NCI-H1105 (cell line): ENCODE results near the gene SLC66A2.
"Not testable (repeated sequence)": the region's sequence is repeated elsewhere in the genome, so short reads cannot be mapped to it uniquely, and the experiment has no call there.

Source experiments
- DNase-seq: peaks from one replicate; lab custom pipeline; 2025; lab: John Stamatoyannopoulos, UW

Gene SLC66A2

DNA sequence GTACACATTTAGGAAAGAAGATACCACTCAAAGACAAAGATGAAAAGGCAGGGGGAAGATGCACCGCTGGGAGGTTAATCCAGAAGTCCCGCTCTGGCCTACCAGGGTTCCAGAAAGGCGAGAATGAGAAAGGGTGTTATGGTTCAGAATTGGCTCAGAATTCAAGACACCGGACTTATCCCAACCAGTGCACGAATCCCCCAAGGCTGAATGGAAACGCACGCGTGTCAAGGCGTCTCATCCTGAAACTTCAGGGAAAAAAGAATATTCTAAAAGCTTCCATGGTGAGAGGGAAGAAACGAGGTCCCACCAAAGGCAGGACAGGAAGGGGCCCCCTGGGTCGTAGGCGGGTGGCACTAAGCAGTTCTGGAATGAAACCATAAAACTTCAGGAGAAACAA, 71.9 kb downstream of the SLC66A2 start:
- DNase-seq, result no peak

GRCh38 chr18:79878741-79879378, 72.6 kb downstream of the SLC66A2 start:
- DNase-seq, result no peak

DNA sequence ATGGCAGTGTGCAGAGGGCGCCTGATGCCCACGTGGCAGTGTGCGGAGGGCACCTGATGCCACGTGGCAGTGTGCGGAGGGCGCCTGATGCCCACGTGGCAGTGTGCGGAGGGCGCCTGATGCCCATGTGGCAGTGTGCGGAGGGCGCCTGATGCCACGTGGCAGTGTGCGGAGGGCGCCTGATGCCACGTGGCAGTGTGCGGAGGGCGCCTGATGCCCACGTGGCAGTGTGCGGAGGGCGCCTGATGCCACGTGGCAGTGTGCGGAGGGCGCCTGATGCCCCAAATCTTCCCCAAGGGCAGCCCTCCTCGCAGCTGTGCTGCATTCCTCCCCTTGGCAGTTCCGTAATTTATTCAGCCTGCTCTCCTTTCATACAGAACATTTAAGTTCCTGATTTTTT, 73.2 kb downstream of the SLC66A2 start:
- not testable (repeated sequence) for DNase-seq

- DNase-seq, result no peak
Measured at GRCh38 chr18:79877163-79878091, 74.0 kb downstream of the SLC66A2 start.

DNA sequence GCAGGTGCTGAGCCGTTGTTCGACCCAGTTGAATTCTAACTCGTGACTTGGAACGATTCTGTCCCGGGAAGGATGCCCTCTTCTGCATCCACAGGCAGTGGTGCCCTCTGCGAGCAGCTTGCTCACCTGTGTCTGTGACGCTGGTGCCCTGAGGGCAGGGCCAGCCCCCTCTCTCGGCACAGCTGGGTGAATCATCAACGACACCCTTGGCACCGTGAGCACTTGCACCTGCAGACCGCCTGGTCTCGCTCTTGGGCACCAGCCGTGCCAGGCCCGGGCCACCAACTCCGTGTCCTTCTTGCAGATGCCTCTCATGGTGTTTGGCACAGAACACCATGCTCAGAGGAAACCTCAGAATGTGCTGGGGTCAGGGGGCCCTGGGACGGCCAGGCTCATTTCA, 75.0 kb downstream of the SLC66A2 start:
- DNase-seq, result no peak

DNA sequence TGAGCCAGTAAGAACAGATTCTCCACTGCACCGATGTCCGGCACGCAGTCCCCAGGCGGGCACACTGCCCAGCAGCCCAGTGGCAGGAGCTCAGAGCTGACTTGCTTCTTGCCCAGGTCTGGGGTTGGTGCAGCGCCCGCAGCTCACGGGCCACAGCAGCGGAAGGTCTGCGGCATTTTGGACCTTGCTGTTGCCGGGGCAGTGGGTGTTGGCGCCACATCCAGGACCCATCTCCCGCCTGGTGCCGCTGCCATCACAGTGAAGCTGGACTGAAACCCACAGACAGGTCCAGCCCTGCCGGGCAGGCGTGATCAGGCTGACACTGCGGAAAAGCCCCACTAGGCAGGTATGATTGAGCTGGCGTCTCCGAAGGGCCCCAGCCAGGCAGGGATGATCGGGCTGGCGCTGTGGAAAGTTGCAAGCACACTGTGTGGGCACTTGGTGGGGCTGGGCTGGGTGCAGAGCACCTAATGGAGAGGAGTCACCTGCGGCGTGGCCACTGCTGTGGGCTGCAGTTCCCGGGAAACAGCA, 75.5 kb downstream of the SLC66A2 start:
- DNase-seq, result no peak

DNA sequence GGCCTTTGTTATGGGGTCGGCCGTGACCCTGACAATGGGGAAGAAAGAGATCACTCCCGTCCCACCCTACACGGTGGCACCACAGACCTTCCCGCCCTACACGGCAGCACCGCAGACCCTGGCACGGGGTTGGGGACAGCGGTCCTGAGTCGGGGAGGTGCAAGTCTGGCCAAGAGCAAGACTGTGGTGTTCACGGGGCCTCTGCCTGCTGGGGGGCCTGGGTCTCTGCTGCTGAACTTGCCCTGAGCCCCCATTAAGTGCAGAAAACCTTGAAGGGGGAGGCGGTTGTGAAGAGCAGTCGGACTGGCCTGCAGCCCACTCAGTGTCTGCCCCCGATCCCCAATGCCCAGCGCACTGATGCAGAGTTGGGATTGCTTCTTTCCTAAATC, 75.9 kb downstream of the SLC66A2 start:
- DNase-seq, result no peak

- DNase-seq, result no peak
Measured at GRCh38 chr18:79874553-79875530, 76.6 kb downstream of the SLC66A2 start.

DNA sequence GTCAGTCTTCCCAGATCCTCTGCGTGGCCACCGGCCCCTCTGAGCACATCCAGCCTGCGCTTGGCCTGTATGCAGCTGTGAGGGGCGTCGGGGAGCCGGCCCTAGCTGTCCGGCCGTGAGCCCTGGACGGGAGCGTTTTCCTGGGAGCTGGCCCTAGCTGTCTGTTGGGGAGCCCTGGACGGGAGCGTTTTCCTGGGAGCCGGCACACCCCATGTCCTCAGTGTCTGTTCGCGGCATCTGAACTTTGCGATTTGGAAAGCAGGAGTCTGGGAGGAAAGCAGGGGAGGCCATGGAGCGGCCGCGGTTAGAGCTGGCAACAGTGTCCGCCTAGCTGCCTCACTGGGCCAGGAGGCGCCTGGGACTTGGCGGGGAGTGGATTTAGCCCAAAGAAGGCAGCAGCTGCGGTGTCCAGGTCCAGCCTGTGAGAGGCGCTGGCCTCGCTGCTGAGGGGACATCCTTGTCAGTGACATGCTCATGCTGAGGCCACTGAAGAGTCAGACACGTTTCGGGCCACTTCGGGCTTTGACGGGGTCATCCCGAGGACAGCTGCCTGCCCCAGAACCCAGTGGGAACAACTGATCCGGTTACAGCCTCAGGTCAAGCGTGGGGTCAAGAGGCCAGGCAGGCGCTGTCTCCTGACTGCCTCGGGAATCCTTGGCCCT, 77.9 kb downstream of the SLC66A2 start:
- DNase-seq, result no peak

DNA sequence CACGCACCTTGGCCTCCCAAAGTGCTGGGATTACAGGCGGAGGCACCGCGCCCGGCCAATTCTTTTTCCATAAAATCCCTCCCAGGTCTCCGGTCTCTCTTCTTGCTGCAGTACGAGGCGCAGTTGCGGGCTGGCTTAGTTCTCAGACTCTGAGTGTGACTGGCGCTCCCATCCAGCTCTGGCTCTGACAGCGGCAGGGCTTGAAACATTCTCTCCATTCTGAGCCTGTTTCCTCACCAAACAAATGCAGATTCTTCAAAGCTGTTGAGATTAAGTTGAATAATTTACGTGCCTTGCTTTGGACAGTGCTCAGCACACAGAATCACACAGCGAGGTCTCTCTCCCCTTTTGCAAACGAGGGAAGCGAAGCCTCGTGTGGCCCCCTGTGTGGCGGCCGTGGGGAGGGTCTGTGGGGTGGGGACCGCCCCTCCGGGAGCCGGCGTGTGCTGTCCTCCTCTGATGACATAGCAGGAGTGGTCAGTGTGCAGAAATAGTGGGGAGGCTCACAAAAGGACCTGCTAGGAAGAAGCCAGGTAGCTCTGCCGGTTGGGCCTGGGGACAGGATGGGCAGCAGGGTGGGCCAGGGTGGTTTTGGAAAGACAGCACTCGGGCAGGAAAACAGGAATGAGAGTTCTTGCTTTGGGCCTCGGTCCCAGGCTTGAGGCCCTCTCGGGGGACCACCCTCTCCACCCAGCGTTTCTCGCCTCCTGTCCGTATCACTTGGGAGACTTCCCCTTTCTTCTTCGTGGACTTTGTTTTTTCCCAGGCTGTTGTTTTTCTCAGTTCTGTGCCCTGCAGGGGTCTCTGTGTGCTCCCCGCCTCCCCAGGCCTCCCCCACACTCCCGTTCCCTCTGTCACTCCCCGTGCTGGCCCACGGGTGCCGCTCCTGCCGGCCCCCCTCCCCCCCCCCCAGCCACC, 78.7 kb downstream of the SLC66A2 start:
- no peak for DNase-seq

DNA sequence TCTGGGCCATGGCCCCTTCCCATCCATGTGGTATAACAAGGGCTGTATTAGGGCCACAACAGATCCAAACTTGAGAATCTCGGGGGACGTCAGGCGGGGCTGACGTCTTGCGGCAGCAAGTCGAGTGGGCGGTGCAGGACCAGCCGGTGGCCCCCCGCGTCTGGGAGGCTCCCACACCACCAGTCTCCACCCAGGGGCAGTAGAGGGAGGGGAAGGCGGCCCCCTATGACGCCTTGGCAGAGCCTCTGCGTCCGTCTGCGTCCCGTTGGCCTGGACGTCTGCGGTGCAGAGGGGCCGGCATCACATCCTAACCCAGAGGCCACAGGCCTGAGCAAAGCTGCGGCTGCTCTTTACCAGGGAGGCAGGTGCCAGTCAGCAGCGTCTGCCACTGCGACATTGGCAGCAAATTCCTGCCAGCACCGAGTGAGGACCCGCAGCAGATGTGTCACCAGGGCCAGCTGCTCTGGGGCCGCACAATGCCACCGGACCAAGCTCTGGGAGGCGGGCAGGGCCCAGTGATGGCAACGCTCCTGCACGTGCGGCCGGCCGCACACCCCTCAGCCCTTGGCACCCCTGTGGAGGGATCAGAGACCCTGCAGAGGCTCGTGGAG, 79.9 kb downstream of the SLC66A2 start:
- no peak for DNase-seq

- no peak for DNase-seq
Measured at GRCh38 chr18:79871026-79871390, 80.4 kb downstream of the SLC66A2 start.

DNA sequence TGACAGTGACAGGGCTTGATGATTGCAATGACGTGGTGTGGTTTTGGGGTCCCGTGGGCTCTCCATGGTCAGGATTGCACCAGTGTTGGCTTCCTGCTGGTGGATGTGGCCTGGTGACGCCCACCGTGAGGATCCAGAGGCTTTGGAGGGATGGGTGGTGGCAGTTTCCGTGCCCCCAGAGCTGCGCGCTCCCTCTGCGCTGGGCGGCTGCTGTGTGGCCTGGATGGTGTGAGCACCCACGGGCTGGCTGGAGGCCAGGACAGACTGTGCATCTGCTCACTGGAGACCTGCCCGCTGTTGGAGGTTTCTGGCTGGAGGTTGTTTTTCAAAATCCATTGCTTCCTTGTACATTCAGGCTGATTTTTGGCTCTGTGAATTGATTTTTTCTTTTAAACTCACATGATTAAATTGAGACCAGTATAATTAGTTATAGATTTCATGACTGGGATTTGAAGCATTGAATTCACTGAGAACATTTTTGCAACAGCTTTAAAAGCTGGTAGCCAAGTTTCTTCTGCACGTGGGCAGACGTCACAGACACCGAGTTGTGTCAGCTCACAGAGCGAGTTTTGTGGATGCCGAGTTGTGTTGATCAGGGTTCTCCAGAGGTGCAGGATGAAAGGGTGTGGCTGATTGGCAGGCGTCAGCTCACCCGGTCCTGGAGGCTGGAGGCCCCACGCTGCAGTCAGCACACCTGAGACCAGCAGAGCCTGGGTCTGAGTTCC, 81.0 kb downstream of the SLC66A2 start:
- DNase-seq, result peak; percentile 1

DNA sequence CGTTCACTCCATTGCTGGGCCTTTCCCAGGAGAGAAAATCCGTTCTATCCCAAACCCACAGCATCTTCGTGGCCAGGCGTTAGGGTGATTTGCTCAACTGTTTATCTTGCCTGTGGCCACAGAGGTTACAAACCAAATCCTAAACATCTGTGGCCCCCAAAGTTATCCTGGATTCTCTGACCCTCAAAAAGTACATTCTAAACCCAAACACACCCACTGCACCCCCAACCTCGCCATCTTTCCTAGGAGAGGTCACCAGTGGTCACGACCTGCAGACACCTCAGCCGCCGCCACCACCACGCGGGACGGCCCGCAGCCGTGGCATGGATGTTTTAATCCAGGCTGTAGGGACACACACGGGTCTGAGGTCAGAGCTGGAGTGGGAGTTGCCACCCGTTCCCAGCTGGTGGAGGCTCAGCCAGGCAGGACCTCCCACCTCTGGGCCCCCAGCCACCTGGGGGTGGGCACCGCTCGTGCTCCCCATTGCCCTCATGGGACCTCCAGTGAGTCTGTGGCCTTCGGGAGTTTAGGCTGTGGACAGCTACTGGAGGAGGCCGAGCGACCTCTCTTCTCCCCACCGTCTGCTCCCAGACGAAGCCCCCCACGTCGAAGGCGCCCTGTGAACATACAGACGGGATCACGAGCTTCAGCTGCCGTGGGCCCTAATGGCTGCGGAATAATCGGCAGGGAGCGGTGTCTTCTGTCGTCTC, 81.7 kb downstream of the SLC66A2 start:
- DNase-seq, result no peak

DNA sequence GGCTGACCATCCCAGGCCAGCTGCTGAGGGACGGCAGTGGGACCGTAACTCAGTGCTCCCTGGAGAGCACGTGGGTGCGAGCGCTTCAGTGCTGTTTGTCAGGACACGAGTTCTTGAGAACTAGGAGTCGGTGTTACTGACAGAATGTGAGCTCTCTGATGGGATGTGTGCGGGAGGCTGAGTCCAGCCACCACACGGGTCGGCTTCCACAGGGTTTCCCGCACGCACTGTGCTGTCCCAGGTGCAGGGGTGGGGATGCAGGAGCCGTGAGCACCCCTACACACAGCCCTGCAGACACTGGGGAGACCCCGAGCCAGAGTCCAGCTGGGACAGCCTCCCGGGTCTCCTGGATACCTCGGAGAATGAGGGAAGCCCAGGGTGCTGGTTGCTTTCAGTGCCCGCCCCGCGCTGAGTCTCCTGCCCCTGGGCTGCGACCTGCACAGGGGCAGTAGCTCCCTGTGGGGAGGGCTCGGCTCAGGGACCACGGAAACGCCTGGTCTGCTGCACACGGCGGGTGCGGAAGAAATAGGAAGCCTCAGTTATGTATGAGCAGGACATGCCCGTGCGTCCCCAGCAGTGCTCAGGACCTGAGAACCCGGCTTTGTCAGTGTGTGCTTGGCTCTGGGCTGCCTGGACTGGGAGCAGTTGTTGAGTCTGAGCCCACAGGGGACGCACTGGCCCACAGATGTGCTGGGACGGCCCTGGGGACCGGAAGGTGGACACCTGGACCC, 82.5 kb downstream of the SLC66A2 start:
- no peak for DNase-seq

- DNase-seq, result no peak
Measured at GRCh38 chr18:79868168-79868784, 83.2 kb downstream of the SLC66A2 start.

DNA sequence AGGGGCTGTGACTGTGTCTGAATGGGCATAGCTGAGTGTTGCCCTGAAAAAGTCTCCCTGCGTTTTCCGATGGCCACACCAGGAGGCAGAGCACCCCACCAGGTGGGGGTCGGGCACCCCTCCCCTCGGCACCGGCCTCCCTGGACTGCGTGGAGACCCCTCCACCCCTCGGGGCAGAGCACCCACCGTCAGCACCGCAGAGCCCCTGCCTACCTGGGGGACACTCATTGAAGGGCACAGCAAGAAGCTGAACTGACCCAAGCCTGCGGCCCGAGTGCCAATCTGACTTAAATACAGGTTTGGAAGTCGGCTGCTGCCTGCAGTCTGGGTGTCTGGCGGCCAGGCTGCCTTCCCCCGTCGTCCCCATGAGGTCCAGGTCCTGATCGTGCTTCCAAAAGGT, 83.8 kb downstream of the SLC66A2 start:
- no peak for DNase-seq
